ENCODE results near the gene CHIA.

CHIA gene

GRCh38 chr1:111290630-111291029, at the start of gene CHIA:
CHIA (plus strand) TSS chr1:111290851; CDS start chr1:111310468, 19,617 bp downstream.
- DNase-seq = no peak

GRCh38 chr1:111241797-111242196, 48.9 kb upstream of the CHIA start:
- DNase-seq = no peak

- no peak for DNase-seq
Measured at GRCh38 chr1:111242805-111243523, 47.7 kb upstream of the CHIA start.

GRCh38 chr1:111247125-111247838, 43.4 kb upstream of the CHIA start:
- no peak for DNase-seq

- no peak for DNase-seq
Measured at GRCh38 chr1:111249960-111250359, 40.7 kb upstream of the CHIA start.

GRCh38 chr1:111251570-111251969, 39.1 kb upstream of the CHIA start:
- no peak for DNase-seq

- no peak for DNase-seq
Measured at GRCh38 chr1:111252786-111253185, 37.9 kb upstream of the CHIA start.

GRCh38 chr1:111253876-111254275, 36.8 kb upstream of the CHIA start:
- DNase-seq = no peak

- no peak for DNase-seq
Measured at GRCh38 chr1:111256988-111257658, 33.5 kb upstream of the CHIA start.

GRCh38 chr1:111267801-111268508, 22.7 kb upstream of the CHIA start:
- no peak for DNase-seq

GRCh38 chr1:111269825-111270406, 20.7 kb upstream of the CHIA start:
- DNase-seq = no peak

GRCh38 chr1:111270771-111271463, 19.7 kb upstream of the CHIA start:
- DNase-seq = no peak

- no peak for DNase-seq
Measured at GRCh38 chr1:111271464-111271801, 19.2 kb upstream of the CHIA start.

GRCh38 chr1:111272081-111272480, 18.6 kb upstream of the CHIA start:
- DNase-seq = no peak

GRCh38 chr1:111274653-111275052, 16.0 kb upstream of the CHIA start:
- peak; percentile 72 for DNase-seq

- DNase-seq = peak; percentile 68
Measured at GRCh38 chr1:111275079-111275478, 15.6 kb upstream of the CHIA start.

GRCh38 chr1:111275780-111276433, 14.7 kb upstream of the CHIA start:
- no peak for DNase-seq

- no peak for DNase-seq
Measured at GRCh38 chr1:111279144-111279543, 11.5 kb upstream of the CHIA start.

GRCh38 chr1:111280267-111280666, 10.4 kb upstream of the CHIA start:
- no peak for DNase-seq

GRCh38 chr1:111281411-111281810, 9.2 kb upstream of the CHIA start:
- DNase-seq = no peak

GRCh38 chr1:111283838-111284237, 6.8 kb upstream of the CHIA start:
- DNase-seq = no peak

- no peak for DNase-seq
Measured at GRCh38 chr1:111285879-111286278, 4.8 kb upstream of the CHIA start.

Data from activated CD4-positive, alpha-beta T cell treated with anti-CD3 and anti-CD28 coated beads, Interleukin-2, Interleukin-6, amounts not matched to agents 100 ng/mL and 50 ng/mL, durations not matched to agents 16 hours and 8 hours (primary cell).